GM19467 (cell line): ENCODE measurements around the gene DOCK11.
"Not testable (repeated sequence)": the region's sequence is repeated elsewhere in the genome, so short reads cannot be mapped to it uniquely, and the experiment has no call there.

Experiments used
- ATAC-seq: cut with Tn5 transposase; IDR thresholded peaks from one replicate; pipeline ENCODE4 v1.9.1; 2021; ENCODE audit warnings: mild to moderate bottlenecking, moderate library complexity; ENCODE audit not compliant: unreplicated experiment

Gene DOCK11

GRCh38 chrX:118565853-118566252 lies 70.2 kb downstream of the DOCK11 start:
- ATAC-seq, result no peak

DNA sequence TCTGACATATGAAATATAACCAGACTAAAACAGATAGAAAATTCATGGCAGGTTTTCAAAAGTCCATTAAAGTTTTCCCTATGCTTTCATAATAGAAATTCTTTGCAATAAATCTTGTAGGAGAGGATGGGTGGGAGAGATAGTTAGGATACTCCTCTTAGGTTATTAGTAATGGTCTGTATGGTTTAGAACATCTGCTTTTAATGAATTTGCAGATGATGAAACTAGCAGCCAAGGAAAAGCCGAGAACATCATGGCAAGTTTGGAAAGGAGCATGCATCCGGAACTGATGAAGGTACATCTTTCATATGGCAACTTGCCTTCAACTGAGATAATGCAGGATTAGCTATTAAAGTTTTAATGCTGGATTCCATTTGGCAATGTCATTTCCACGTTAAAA lies 70.7 kb downstream of the DOCK11 start:
- no peak for ATAC-seq

DNA sequence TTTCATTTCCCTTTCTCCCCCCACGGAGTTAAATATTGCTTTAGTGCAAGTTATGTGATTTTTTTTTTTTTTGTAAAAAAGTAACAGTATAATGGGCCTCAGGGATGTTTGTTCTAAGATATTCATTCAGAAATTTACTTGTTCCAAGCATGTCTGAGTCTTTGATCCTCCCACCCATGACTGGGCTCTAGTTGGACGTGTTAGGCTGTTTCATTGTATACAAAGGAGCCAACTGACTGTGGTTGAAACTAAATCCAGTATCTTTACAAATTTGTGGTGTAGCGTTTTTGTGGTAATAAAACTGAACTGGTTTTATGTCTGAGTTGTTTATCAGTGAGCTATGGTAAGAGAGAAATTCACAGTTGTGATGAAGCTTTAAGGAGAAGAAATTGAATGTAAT lies 74.1 kb downstream of the DOCK11 start:
- no peak for ATAC-seq

- no peak for ATAC-seq
These were observed 74.6 kb downstream of the DOCK11 start for GRCh38 chrX:118570209-118570608.

DNA sequence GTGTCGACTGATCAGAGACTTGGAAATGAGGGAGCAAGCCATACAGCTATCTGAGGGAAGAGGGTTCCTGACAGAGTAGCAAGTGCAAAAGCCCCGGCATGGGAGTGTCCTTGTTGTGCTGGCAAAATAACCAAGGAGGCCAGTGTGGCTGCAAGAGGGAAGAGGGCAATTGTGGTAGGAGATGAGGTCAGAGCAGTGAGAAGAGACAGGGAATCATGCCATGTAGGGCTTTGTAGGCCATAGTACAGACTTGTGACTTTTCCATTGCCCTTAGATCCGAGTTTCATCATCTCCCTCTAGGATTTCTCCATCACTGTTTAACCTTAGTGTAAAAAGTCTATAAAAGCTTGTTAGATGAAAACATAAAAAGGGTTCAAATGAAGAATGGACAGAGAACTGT lies 76.2 kb downstream of the DOCK11 start:
- no peak for ATAC-seq

- ATAC-seq, result no peak
These were observed 79.1 kb downstream of the DOCK11 start for GRCh38 chrX:118574666-118575065.

- no peak for ATAC-seq
These were observed 81.4 kb downstream of the DOCK11 start for GRCh38 chrX:118577041-118577440.

GRCh38 chrX:118579417-118579816 lies 83.8 kb downstream of the DOCK11 start:
- no peak for ATAC-seq

DNA sequence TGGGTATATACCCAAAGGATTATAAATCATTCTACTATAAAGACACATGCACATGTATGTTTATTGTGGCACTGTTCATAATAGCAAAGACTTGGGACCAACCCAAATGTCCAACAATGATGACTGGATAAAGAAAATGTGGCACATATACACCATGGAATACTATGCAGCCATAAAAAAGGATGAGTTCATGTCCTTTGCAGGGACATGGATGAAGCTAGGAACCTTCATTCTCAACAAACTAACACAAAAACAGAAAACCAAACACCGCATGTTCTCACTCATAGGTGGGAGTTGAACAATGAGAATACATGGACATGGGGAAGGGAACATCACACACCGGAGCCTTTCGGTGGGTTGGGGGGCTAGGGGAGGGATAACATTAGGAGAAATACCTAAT lies 87.3 kb downstream of the DOCK11 start:
- ATAC-seq, result not testable (repeated sequence)

DNA sequence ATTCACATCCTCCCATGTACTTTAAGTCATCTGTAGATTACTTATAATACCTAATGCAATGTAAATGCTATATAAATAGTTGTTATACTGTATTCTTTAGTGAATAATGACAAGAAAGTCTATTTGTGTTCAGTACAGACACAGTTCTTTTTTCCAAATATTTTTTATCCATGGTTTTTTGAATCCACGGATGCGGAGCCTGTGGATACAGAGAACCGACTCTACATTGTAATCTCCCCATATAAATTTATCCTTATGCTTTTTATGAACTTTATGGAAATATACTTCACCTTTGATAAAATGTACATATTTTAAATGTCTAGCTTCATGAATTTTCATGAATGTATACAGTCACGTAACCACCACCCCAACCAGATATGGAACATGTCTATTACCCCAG lies 88.2 kb downstream of the DOCK11 start:
- ATAC-seq, result no peak

DNA sequence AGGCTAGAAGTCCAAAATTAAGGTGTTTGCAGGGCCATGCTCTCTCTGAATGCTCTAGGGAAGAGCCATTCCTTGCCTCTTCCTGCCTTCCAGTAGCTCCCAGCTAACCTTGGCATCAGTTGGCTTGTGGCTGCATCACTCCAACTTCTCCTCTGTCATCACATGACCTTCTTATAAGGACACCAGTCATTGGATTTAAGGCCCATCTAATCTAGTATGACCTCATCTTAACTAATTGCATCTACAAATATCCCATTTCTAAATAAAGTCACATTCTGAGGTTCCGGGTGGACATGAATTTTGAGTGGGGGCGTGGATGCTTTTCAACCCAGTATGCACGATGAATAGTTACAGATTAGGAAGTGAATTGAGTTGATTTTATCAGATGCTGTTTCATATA lies 89.7 kb downstream of the DOCK11 start:
- ATAC-seq, result no peak

GRCh38 chrX:118586206-118586605 lies 90.6 kb downstream of the DOCK11 start:
- ATAC-seq, result not testable (repeated sequence)

DNA sequence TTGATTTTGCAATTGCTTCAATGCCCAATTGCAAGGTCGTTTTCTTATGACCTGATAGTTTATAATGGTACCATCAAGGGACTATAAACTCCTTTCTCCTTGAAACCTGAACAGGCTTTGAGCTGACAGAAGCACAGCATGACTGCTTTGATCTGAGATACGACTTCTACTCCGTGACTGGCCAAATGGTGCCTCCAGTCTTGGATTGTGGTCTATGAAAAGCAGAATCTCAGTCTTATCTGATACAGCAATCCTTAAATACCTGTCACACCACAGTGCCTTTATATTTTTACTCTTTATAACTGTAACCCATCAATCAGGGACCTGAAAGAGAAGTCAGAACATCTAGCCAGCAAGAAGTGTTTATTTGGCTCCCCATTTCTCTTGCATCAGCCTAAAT lies 93.1 kb downstream of the DOCK11 start:
- no peak for ATAC-seq

- ATAC-seq, result no peak
These were observed 93.6 kb downstream of the DOCK11 start for GRCh38 chrX:118589227-118589626.

DNA sequence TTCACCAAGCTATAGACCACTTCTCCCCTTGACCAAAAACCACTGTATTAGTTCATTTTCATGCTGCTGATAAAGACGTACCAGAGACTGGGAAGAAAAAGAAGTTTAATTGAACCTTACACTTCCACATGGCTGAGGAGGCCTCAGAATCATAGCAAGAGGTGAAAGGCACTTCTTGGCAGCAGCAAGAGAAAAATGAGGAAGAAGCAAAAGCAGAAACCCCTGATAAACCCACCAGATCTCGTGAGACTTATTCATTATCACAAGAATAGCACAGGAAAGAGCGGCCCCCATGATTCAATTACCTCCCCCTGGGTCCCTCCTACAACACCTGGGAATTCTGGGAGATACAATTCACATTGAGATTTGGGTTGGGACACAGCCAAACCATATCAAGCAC lies 97.8 kb downstream of the DOCK11 start:
- ATAC-seq, result no peak

DNA sequence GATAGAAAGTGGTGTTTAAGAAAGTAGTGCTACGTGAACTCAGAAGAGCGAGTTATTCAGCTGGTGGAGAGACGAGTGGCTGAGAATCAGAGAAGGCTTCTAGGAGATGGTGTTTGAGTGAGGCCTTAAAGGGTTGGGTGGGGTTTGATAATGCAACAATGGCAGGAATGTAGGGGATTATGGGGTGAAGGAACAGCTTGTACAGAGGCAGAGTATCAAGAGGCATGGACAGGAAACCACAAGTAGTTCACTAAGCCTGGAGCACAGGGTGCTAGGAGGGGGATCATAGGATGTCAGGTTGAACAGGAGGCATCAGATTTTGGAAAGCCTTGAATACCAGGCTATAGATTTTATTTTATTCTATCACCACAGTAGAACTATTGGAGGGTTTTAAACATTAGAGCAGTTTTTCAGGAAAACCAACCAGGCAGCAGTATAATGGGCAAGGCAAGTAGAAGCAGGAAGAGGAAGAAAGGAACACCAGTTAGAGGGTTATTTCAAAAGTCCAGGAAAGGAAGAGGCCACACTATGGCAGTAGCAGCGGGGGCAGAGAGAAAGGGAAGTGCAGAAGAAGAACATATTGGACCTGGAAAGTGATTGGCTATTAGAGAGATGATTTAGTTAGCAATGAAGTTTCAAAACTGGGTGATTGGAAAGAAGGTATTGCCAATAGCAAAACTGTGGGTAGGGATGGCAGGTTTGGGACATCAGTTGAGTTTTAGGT lies 99.2 kb downstream of the DOCK11 start:
- no peak for ATAC-seq

GRCh38 chrX:118595501-118596042 lies 100.0 kb downstream of the DOCK11 start:
- no peak for ATAC-seq

GRCh38 chrX:118596390-118596789 lies 100.8 kb downstream of the DOCK11 start:
- no peak for ATAC-seq

DNA sequence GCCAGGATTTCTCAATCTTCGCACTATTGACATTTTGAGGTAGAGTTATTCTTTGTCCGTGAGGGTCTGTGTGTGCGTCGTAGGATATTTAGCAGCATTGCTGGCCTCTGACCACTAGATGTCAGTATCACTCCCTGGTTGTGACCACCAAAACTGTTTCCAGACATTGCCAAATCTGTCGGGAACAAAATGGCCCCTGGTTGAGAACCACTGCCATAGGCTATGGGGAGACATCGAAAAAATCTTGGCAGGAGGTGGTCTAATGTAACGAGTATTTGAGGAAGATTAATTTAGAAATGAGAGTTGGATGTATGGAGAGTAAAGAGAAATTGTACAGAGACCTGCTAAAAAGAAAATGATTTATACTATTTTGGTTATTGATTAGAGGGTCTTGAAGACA lies 108.4 kb downstream of the DOCK11 start:
- no peak for ATAC-seq

- no peak for ATAC-seq
These were observed 116.7 kb downstream of the DOCK11 start for GRCh38 chrX:118612290-118612689.

- no peak for ATAC-seq
These were observed 118.5 kb downstream of the DOCK11 start for GRCh38 chrX:118614150-118614549.

- ATAC-seq, result no peak
These were observed 119.5 kb downstream of the DOCK11 start for GRCh38 chrX:118615141-118615540.
